Measurements from ENCODE around the gene UNK.

Gene UNK

DNA sequence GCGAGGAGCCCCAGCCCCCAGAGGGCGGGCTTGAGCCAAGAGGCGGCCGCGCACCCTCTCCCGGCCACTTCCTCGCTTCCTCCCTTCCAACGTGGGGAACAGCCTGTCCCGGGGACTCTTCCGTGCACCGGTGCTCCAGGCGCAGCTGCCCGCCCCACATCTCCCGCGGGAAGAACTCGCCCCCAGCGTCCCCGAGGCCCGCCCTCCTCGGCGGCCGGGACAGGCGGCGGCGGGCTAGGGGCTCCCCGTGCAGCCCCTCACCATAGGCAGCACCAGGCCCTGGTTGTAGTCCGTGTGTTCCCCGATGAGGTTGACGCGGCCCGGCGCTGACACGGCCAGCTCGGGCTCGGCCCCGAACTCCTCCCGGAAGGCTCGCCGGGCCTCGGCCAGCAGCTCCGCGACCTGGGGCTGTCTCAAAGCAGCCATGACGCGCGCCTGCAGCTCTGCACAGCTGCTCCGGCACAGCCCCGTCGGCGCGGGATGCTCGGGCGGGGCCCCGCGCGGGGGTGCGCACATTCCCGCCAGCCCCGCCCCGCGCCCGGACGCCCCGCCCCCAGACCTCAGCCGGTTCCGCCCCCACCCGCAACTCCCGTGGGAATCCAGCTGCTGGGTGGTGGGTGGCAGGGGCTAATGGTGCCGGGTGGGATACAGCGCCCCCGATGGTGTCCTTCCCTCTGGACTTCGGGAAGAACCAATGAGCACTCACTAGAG lies 19.7 kb upstream of the UNK start, which contains the start of gene GALK1:
GALK1 (minus strand) TSS at position 482 of the 711 bp plus-strand sequence; CDS start at position 426, 56 bp downstream.
- TF ChIP-seq, protein P1, sequence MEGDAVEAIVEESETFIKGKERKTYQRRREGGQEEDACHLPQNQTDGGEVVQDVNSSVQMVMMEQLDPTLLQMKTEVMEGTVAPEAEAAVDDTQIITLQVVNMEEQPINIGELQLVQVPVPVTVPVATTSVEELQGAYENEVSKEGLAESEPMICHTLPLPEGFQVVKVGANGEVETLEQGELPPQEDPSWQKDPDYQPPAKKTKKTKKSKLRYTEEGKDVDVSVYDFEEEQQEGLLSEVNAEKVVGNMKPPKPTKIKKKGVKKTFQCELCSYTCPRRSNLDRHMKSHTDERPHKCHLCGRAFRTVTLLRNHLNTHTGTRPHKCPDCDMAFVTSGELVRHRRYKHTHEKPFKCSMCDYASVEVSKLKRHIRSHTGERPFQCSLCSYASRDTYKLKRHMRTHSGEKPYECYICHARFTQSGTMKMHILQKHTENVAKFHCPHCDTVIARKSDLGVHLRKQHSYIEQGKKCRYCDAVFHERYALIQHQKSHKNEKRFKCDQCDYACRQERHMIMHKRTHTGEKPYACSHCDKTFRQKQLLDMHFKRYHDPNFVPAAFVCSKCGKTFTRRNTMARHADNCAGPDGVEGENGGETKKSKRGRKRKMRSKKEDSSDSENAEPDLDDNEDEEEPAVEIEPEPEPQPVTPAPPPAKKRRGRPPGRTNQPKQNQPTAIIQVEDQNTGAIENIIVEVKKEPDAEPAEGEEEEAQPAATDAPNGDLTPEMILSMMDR (IDR thresholded peaks at IDR 0.05; ENCODE audit: insufficient read depth, low read depth, low read length, missing control alignments): peak; percentile 62
- DNase-seq (ENCODE audit: low read depth): peak; percentile 78
- H3K4me3 ChIP-seq (ENCODE audit: low read length): peak within 1 kb of the TSS; percentile 45

DNA sequence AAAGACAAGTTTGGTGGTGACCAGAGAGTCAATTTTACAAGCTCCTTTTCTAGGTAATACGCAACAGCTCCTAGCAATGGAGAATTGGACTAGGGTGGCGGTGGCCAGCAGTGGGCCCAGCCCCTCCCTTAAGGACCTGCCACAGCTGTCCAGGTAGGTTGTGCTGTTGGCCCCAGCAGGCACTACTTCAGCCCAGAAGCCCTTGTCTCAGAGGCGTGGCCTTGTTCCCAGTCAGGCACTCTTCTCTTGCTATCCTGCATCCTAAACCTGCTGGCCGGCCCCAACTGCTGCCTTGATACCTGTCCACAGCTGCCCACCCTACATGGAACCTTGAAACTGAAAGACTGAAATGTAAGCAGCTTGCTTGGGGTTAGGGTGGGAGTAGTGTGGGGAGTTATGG lies 18.6 kb upstream of the UNK start:
- no peak for DNase-seq (ENCODE audit: low read depth)
- TF ChIP-seq, protein P1 (IDR thresholded peaks at IDR 0.05; ENCODE audit: insufficient read depth, low read depth, low read length, missing control alignments): no peak
- no peak overlapping the region for H3K4me3 ChIP-seq (ENCODE audit: low read length)

DNA sequence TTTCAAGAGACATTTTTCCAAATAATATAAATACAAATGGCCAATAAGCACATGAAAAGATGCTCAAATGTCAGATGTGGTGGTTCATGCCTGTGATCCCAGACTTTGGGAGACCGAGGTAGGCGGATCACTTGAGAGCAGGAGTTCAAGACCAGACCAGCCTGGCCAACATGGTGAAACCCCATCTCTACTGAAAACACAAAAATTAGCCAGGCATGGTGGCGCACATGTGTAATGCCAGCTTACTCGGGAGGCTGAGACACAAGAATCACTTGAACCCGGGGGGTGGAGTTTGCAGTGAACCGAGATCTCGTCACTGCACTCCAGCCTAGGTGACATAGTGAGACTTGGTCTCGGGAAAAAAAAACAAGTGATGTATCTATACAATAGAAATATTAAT lies 16.7 kb upstream of the UNK start:
- DNase-seq (ENCODE audit: low read depth): no peak
- TF ChIP-seq, protein P1 (IDR thresholded peaks at IDR 0.05; ENCODE audit: insufficient read depth, low read depth, low read length, missing control alignments): no peak
- no peak overlapping the region for H3K4me3 ChIP-seq (ENCODE audit: low read length)

DNA sequence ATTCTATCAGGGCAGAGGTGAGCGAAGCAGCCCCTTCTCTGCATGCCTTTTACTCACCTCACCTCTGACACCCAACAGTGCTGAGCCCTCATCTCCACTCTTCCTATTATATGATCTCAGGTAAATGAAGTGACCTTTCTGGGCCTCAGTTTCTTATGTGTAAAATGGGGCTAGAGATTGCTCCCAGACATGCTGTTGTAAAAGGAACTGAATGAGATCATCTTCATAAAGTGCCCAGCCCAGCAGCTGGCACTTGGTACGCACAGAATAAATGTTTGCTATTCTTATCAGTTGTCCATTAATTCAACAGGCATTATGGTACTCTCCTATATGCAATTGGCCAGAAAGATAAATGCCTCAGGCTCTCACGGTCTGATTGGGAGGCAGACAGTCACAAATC lies 15.1 kb upstream of the UNK start:
- no peak for DNase-seq (ENCODE audit: low read depth)
- H3K4me3 ChIP-seq (ENCODE audit: low read length): no peak overlapping the region
- TF ChIP-seq, protein P1 (IDR thresholded peaks at IDR 0.05; ENCODE audit: insufficient read depth, low read depth, low read length, missing control alignments): no peak

DNA sequence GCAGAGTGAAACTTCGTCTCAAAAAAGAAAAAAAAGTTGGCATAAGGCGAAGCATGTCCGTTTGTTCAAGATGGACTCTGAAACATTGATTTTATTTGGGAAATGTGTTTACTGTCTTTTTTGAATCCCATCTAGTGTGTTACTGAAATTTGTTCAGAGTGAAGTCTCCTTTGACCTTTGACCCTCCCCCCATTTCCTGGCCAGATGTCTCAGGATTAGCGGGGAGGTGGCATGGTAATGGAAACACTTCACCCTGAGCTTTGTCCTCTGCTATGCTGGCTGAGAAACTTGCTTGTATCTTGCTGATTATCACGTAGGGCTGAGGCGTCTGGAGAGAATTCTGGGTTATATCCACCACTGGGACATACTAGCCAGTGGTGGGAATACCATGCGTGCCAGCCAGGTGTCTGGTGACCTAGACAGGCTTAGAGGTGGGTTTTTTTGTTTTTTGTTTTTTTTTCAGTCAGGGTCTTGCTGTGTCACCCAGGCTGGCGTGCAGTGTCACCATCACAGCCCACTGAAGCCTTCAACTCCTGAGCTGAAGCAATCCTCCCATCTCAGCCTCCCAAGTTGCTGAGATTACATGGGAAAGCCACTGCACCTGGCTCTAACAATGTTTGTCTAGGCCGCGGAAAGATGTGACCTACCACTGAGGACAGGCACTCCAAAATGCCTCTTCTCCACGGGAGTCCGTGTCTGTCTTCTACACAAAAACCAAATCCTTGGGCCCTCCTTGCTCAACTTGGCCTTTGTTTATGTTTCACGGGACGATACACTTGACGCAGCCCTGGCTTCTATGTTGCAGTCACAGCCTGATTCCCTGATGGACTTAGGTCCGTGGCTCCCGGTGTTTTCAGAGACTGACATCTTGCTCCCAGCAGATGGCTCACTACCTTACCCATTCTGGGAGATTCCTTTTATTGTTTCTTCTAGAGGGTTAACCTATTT lies 13.0 kb upstream of the UNK start:
- no peak overlapping the region for H3K4me3 ChIP-seq (ENCODE audit: low read length)
- DNase-seq (ENCODE audit: low read depth): peak; percentile 63
- TF ChIP-seq, protein P1 (IDR thresholded peaks at IDR 0.05; ENCODE audit: insufficient read depth, low read depth, low read length, missing control alignments): peak; percentile 51

DNA sequence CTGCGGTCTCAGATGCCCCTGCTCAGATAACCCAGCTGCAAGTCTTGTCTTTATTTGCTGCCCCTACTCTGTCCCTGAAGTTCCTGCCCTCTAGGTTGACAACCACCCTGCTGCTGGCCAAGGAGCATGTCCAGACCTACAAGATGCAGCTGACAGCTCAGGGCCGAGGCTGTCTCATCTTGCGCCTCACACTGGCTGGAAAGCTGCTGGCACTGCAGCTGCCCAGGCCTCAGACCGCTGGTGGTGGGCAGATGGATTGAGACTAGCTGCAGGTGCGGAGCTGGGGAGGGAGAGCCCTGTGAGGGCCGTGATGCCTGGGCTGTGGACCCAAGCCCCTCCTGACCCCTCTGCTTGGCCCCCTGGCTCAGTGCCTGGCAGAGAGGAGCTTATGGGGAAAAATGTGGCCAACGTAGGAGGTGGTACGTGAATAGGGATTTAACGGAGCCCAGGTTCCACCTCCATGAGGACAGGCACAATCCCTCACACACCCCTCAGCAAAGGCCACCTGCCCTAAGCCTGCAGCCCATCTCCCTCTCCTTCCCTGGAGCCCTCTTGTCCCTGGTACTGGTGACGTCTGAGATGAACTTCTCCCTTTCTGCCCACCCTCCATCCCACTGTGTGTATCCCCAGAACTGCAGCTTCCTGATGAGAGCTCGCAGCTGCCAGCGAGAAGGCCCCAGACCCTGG lies 11.3 kb upstream of the UNK start:
- H3K4me3 ChIP-seq (ENCODE audit: low read length): no peak overlapping the region
- TF ChIP-seq, protein P1 (IDR thresholded peaks at IDR 0.05; ENCODE audit: insufficient read depth, low read depth, low read length, missing control alignments): no peak
- DNase-seq (ENCODE audit: low read depth): no peak
